ENCODE measurements around the gene SEPTIN1.

DNA sequence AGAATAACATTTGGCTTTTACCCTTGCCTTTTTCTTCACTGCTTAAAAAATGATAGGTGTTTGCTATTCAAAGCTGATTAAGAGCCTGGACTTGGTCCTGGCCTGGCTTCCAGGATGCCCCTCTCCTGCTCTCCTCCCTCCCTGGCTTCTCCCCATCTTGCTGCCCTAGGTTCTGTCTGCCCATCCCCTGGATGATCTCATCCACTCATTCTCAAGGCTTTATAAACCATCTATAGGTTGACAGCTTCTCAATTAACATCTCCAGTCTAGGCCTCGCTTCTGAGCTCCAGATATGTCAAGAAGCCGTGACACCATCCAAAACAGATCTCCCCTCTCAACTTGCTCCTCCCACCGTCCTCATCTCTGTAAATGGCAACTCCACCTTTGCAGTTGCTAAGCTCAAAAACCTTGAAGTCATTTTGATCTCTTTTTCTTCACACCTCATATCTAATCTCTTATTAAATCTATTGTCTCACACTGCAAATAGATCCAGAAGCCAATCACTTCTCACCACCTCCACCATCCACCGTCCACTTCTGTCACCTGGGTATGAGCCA, 33.8 kb upstream of the SEPTIN1 start:
- TF ChIP-seq POLR2A (IDR thresholded peaks at IDR 0.05; ENCODE audit: low read depth, low read length) (no peak), POLR2AphosphoS5 (IDR thresholded peaks at IDR 0.05; ENCODE audit: low read depth, low read length) (no peak), TAF1 (IDR thresholded peaks at IDR 0.05; ENCODE audit: low read depth, low read length) (no peak), PAX5 (IDR thresholded peaks at IDR 0.05; ENCODE audit: insufficient read depth, low read length, severe bottlenecking) (no peak)

All from GM12891 (cell line).